Measurements from ENCODE around the gene ATP8A1. TPM values are rescaled to one million over a fixed set of nuclear protein-coding genes. Genes with fewer than 3 reads are reported as not detected.

Gene ATP8A1
- total RNA-seq, 4 donors from 2014 or later = 6.2 to 10.8 (median 7.1) TPM

DNA sequence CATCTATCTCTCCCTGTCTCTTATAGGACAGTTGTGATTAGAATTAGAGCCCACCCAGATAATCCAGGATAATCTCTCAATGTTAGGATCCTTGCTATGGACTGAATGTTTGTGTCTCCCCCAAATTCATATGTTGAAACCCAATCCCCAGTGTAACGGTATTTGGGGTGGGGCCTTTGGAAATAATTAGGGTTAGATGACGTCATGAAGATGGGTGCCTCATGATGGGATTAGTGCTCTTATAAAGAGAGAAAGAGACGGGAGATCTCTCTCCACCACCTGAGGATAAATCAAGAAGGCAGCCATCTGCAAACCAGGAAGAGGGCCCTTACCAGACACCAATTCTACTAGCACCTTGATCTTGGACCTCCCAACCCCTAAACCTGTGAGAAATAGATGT lies 293.3 kb downstream of the ATP8A1 start:
- intact Hi-C loops (cut with DNase I) = no loop called here
- no peak overlapping the region for H3K4me3 ChIP-seq

DNA sequence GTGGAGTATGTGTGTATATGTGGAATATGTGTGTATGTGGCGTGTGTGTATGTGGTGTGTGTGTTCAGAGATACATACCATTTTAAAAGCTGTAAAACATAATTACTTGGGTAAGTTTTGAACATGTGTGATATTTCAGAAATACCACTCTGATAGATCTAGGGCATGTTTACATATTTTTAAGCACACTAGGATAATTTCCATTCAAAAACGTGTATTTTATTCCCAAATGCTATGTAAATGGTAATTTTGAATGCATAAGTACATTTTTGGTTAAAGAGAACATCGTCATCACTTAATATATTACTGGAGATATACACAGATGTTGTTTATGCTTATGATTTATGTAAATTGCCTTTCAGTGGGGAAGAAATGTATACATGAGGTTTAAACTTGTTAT lies 294.3 kb downstream of the ATP8A1 start:
- intact Hi-C loops (cut with DNase I) = no loop called here
- Histone ChIP-seq H3K4me3 (no peak overlapping the region), H3K27ac (replicated peaks in 1 of 4) (no peak overlapping the region), H3K27me3 (no peaks in the 10 kb centered on the region), H3K4me1 (peaks cover 0 to 11% (median 7%) of the 10 kb centered on the region in 4 donors), H3K9me3 (no peaks in the 10 kb centered on the region), H3K36me3 (no peaks in the 10 kb centered on the region)
- no peak for DNase-seq (ENCODE audit: extremely low spot score)
- no peak for TF ChIP-seq POLR2AphosphoS5 (IDR thresholded peaks at IDR 0.05)
- TF ChIP-seq EP300 (IDR thresholded peaks at IDR 0.05) = no peak
- TF ChIP-seq, protein P1, sequence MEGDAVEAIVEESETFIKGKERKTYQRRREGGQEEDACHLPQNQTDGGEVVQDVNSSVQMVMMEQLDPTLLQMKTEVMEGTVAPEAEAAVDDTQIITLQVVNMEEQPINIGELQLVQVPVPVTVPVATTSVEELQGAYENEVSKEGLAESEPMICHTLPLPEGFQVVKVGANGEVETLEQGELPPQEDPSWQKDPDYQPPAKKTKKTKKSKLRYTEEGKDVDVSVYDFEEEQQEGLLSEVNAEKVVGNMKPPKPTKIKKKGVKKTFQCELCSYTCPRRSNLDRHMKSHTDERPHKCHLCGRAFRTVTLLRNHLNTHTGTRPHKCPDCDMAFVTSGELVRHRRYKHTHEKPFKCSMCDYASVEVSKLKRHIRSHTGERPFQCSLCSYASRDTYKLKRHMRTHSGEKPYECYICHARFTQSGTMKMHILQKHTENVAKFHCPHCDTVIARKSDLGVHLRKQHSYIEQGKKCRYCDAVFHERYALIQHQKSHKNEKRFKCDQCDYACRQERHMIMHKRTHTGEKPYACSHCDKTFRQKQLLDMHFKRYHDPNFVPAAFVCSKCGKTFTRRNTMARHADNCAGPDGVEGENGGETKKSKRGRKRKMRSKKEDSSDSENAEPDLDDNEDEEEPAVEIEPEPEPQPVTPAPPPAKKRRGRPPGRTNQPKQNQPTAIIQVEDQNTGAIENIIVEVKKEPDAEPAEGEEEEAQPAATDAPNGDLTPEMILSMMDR (IDR thresholded peaks at IDR 0.05) = no peak
- no peak for TF ChIP-seq POLR2A (IDR thresholded peaks at IDR 0.05; ENCODE audit: low read depth)
- WGBS = 78% methylated on average over 3 of the region's 3 CpGs

More for the DNA sequence above, 293.3 kb downstream of the ATP8A1 start:
- no peak for DNase-seq (ENCODE audit: extremely low spot score)
- TF ChIP-seq, protein P1 (IDR thresholded peaks at IDR 0.05) = no peak
- no peak for TF ChIP-seq POLR2A (IDR thresholded peaks at IDR 0.05; ENCODE audit: low read depth)
- TF ChIP-seq EP300 (IDR thresholded peaks at IDR 0.05) = no peak
- no peak for TF ChIP-seq POLR2AphosphoS5 (IDR thresholded peaks at IDR 0.05)
- H3K9me3 ChIP-seq = no peaks in the 10 kb centered on the region
- H3K36me3 ChIP-seq = no peaks in the 10 kb centered on the region
- no peaks in the 10 kb centered on the region for H3K27me3 ChIP-seq
- whole genome bisulfite sequencing = 89% methylated on average over 3 of the region's 3 CpGs
- H3K27ac ChIP-seq (replicated peaks in 1 of 4) = no peak overlapping the region
- H3K4me1 ChIP-seq = peaks cover 0 to 11% (median 7%) of the 10 kb centered on the region in 4 donors

DNA sequence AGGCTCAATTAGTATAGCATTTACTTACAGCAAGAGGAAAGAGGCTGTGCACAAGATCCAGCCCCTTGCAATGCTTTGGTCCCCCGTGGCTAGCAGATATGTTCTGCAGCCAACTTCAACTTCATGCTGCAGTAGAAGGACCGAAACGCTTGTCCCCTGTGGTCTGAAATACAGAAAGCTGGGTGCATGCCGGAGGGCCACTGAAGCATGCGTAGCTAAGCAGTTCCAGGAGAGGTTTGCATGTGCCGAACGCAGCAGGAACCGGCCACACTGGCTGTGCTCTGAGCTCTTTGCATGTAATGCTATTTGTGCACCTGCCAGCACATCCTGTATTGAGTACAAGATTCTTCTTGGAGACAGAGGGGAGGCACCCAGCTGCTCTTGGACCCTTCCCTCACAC lies 295.4 kb downstream of the ATP8A1 start:
- no peaks in the 10 kb centered on the region for H3K27me3 ChIP-seq
- DNase-seq (ENCODE audit: extremely low spot score) = no peak
- WGBS = 81% methylated on average over 5 of the region's 8 CpGs
- H3K4me3 ChIP-seq = no peak overlapping the region
- no peak for TF ChIP-seq EP300 (IDR thresholded peaks at IDR 0.05)
- TF ChIP-seq POLR2AphosphoS5 (IDR thresholded peaks at IDR 0.05) = no peak
- TF ChIP-seq POLR2A (IDR thresholded peaks at IDR 0.05; ENCODE audit: low read depth) = no peak
- TF ChIP-seq, protein P1 (IDR thresholded peaks at IDR 0.05) = no peak
- H3K9me3 ChIP-seq = no peaks in the 10 kb centered on the region
- no peaks in the 10 kb centered on the region for H3K36me3 ChIP-seq
- intact Hi-C loops (cut with DNase I) = no loop called here
- H3K27ac ChIP-seq (replicated peaks in 1 of 4) = no peak overlapping the region
- peaks cover 0 to 11% (median 7%) of the 10 kb centered on the region in 4 donors for H3K4me1 ChIP-seq

DNA sequence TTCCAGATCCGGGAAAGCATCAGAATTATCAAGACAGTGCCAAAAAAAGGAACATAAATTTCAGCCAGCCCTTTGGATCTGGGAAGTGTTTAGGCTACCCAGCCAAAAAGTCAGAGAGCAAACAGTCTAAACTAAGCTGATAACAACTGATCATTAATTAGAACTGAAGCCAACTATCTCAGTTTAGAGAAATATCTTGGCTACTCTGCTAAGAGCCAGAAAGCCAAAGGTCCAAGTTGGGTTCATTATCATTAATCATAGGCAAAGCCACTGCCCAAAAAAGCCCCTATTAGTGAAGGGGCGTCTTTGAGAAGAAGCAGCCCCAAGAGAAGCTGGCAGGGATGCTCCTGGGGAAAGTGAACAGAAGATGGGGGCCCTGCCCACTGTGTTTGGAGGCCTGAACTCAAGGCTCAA lies 296.6 kb downstream of the ATP8A1 start:
- Histone ChIP-seq H3K4me1 (peaks cover 0 to 11% (median 7%) of the 10 kb centered on the region in 4 donors), H3K27me3 (no peaks in the 10 kb centered on the region), H3K4me3 (peak overlapping the region in 3 of 4 donors; percentile 23 to 35 (median 26)), H3K27ac (replicated peaks in 1 of 4) (peak overlapping the region in 2 of 4 donors; percentile 3 to 11), H3K9me3 (no peaks in the 10 kb centered on the region), H3K36me3 (no peaks in the 10 kb centered on the region)
- 12% methylated on average over 2 of the region's 2 CpGs for WGBS
- intact Hi-C loops (cut with DNase I) = no loop called here
- TF ChIP-seq POLR2A (IDR thresholded peaks at IDR 0.05; ENCODE audit: low read depth) = no peak
- no peak for DNase-seq (ENCODE audit: extremely low spot score)

DNA sequence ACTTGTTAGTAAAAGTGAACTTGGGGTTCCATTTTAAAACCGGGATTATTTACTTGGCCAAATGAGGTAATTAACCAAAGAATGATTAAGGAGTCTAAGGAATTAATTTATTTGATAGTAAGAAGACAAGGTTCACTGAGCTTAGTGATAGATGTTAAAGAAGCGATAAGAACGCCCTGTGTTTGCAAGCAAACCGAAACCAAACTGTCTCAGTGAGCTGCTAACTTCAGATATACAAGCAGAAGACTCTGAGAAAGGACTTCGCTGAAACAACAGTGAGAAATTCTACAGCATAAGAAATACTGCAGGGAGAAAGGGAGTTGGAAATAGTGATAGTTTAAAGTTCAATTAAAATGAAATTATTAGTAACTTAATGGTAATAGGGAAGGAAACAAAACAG lies 297.2 kb downstream of the ATP8A1 start:
- Histone ChIP-seq H3K9me3 (no peaks in the 10 kb centered on the region), H3K27ac (replicated peaks in 1 of 4) (peak overlapping the region in 3 of 4 donors; percentile 3 to 24 (median 11)), H3K4me1 (peaks cover 0 to 11% (median 7%) of the 10 kb centered on the region in 4 donors), H3K4me3 (peak overlapping the region; percentile 23 to 35 (median 28)), H3K36me3 (no peaks in the 10 kb centered on the region), H3K27me3 (no peaks in the 10 kb centered on the region)
- WGBS = 36% methylated on average over 5 of the region's 5 CpGs
- TF ChIP-seq EP300 (IDR thresholded peaks at IDR 0.05) = no peak
- TF ChIP-seq POLR2A (IDR thresholded peaks at IDR 0.05; ENCODE audit: low read depth) = no peak
- TF ChIP-seq, protein P1 (IDR thresholded peaks at IDR 0.05) = no peak
- no peak for TF ChIP-seq POLR2AphosphoS5 (IDR thresholded peaks at IDR 0.05)
- DNase-seq (ENCODE audit: extremely low spot score) = no peak
- intact Hi-C loops (cut with DNase I) = no loop called here

Other genes starting within 250 kb of the ATP8A1 start
- gene GRXCR1, start 235.6 kb upstream of the ATP8A1 start, total RNA-seq = not detected

Data from esophagus muscularis mucosa (tissue), 4 donors.